GM21423 (cell line): ENCODE data around the gene REG3G.
"Not testable (repeated sequence)": the region's sequence is repeated elsewhere in the genome, so short reads cannot be mapped to it uniquely, and the experiment has no call there.

Experiments
- ATAC-seq: cut with Tn5 transposase; IDR thresholded peaks from one replicate; pipeline ENCODE4 v1.9.1; 2021; ENCODE audit warnings: mild to moderate bottlenecking, moderate library complexity; ENCODE audit not compliant: unreplicated experiment

The REG3G gene

DNA sequence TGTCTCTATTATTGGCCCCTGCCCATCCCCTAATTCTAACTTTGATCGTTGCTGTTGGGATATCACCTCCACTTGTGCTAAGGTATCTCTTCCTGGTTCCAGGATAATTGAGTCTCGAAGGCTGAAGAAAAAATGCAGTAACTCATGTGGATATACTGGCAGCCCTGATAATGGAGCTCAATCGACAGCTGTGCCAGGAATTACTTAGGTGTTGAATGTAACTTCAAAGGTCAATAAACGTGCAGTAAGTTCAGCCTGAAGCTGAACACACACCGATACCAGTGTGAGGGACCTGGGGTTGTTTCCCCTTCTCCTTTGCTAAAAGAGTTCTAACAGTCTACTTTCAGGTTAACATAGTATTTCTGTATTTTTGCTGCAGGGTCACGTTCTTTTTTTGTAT lies 11.9 kb upstream of the REG3G start:
- ATAC-seq = no peak

DNA sequence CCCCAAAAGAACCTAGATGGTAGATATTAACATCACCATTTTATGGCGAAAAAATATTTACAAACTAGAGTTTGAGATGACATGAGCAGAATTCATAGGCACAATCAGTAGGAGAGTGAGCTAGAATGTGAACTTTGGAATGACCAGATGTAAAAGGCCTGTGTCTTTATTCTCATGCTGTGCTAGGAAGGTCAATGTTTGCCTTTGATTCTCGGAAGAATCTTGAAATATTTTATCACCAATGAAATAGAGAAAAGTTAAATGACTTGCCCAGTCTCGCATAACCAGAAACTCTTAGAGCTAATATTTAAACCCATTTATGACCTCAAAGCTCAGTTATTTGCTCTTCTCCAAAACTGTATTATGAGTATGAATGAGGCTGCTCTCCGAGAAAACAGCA lies 9.2 kb upstream of the REG3G start:
- no peak for ATAC-seq

DNA sequence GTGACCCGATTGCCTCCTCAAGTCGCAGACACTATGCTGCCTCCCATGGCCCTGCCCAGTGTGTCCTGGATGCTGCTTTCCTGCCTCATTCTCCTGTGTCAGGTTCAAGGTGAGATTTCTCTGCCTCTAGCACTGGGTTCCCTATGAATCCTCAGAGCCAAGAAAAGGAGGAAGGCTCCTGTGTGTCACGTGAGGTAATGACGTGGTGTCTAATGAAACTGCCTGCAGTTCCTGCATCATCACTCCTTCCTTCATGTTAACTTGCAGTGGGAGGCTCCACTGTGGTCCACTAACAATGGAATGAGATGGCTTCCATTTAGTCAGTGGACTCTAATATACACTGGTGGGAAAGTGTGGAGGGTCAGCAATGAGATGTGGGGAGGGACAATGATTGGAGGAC lies 559 bp downstream of the REG3G start:
- ATAC-seq = no peak

DNA sequence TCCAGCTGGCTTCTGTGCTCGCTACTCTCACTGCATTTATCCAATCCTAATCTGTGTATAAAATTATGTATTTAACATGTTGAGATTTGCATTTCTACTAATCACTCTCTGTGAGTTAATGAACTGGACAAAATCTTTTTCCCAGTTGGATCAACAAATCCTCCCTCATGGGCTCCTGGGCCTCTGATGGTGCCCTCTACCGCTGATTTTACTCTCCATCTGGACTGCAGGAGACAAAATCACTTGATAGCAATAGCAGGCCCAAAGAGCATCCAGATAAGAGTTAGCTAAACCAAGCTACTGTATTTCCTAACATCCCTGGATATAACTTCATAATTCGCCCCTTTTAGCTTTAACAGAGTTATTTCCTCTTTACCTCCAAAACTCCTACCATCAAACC lies 14.4 kb downstream of the REG3G start:
- no peak for ATAC-seq

DNA sequence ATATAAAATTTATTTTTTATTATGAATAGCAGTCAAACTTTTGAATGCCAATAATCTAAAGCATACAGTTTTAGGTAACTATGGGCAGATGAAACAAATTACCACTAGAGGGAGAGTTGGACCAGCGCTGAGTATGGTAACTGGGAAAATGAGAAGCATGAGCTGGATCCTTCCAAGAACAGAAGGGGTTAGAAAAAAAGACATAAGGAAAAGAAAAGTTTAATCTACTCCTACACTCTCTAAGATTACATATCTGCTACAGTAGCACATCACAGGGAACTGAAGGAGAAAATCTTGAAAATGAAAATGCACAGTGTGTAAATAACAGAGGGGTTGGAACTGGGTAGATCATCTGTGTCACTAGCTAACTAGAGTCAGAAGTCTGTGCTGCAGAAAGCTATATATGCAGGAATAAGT lies 15.5 kb downstream of the REG3G start:
- ATAC-seq = no peak

DNA sequence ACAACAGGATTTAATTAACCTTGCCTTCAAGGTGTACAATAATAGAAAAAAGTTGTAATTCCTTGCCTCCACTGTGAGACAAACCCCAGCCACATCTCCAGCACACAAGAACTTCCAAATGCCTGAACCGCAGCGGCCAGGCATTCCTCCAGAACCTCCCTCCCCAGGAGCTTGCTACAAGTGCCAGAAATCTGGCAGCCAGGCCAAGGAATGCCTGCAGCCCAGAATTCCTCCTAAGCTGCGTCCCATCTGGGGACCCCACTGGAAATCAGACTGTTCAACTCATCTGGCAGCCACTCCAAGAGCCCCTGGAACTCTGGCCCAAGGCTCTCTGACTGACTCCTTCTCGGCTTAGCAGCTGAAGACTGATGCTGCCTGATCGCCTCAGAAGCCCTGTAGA lies 28.0 kb downstream of the REG3G start:
- ATAC-seq = not testable (repeated sequence)

DNA sequence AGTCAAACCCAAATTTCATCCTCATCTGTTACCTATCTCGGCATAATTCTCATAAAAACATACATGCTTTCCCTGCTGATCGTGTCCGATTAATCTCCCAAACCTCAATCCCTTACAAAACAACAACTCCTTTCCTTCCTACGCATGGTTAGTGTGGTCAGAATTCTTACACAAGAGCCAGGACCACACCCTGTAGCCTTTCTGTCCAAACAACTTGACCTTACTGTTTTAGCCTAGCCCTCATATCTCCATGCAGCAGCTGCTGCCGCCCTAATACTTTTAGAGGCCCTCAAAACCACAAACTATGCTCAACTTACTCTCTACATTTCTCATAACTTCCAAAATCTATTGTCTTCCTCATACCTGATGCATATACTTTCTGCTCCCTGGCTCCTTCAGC lies 29.3 kb downstream of the REG3G start:
- ATAC-seq = not testable (repeated sequence)

DNA sequence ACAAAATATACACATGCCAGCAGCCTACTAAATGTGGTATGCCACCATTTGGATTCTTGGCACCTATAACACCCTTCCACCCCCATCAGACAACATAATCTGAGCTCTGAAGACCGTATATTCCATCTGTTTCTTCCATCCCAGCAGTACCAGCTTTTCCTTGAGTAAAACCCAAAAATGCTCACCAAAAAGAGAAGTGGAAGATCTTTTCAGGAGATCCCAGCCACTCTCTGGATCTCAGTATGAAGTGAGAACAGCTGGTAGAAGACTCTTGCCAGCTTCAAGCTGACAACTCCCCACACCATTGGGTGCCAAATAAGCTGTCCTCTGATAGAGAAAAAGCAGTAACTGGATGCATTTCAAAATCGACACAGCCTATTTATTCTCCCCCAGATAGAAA lies 39.7 kb downstream of the REG3G start:
- no peak for ATAC-seq

DNA sequence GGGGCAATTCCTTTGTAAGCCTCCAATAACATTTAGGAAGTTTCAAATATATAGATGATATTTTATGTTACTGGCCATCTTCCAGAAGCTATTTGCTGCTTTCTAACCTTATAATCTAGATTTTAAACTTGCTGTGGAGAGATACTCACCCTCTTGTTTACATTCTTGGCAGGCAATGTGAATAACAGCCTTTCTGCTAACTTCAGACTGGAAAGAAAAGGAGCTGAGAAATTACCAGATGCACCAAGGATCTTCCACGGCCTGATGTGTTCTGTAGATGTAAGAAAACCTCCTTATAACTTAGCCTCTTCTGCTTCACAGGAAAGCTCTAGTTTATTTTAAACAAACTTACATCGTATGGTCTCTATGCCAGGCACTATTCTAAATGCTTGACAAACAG lies 45.6 kb downstream of the REG3G start:
- no peak for ATAC-seq
